NCI-H2227 (cell line): ENCODE results near the gene DNAH8.

Experiments used
- DNase-seq: peaks from one replicate; lab custom pipeline; 2025; ENCODE audit not compliant: unreplicated experiment; lab: John Stamatoyannopoulos, UW

The DNAH8 gene

DNA sequence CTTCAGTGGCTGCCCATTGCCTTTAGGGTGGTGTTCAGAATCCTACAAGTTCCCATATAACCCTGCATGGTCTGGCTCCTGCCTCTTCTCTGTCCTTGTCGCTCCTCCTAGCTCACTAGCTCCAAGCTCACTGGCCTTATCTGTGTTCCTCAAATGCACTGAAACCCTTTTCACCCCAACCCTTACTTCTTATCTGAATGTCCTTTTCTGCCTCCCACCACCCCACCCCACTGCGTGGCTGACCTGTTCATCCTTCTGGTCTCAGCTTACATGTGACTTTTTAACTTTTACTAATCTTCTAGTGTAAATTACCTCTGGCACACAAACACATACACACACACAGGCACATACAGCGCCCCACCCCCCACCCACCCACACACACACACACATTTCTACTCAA lies 292.5 kb downstream of the DNAH8 start:
- no peak for DNase-seq

GRCh38 chr6:39008737-39009136 lies 293.6 kb downstream of the DNAH8 start:
- no peak for DNase-seq

GRCh38 chr6:39009476-39009875 lies 294.4 kb downstream of the DNAH8 start:
- no peak for DNase-seq

- no peak for DNase-seq
Measured at GRCh38 chr6:39016839-39017546, 301.9 kb downstream of the DNAH8 start.

DNA sequence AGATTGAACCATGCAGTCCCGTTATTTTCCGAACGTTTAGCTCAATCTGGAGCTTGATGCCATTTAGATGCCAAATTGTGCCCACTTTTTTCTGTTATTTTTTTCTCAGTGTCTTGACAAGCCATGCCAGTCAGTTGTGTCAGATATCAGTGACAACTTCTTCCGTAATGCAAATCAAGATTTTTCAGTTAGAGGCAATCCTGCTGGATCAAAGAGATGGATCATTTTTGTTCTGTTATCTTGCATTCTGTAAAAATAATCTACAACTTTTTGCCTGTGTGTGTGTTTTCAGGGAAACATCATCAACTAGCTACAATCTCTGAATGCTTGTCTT lies 302.4 kb downstream of the DNAH8 start:
- no peak for DNase-seq

DNA sequence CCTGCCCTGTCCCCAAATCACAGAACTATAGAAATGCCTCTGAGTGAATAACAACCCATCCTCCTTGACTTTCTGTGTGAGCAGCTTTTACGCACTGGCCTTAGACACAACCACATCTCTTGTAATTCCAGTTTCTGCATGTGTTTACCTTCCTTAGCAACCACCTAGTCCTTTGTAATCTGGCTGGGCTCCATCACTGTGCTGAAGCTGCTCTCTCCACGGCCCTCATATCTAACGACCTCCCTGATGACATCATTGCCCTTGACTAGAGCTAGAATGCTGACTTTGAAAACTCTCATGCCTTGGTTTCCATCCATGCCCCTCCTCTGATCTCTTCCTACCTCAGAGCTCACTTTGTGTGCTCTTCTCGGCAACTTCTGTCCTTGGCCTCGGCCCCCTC lies 303.0 kb downstream of the DNAH8 start:
- DNase-seq, result no peak

- no peak for DNase-seq
Measured at GRCh38 chr6:39020136-39020535, 305.0 kb downstream of the DNAH8 start.

DNA sequence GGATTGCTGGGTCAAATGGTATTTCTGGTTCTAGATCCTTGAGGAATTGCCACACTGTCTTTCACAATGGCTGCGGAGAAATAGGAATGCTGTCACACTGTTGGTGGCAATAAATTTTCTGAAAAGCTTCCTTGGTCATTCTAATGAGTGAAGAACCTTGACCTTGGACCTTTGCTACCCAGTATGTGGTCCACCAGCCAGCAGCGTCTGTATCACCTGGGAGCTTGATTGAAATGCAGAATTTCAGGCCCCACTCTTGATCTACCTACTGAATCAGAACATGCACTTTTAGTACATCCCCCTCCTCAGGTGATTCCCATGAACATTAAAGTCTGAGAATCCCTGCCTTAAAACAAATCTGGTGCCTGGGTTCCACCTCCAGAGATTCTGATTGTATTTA lies 305.9 kb downstream of the DNAH8 start:
- DNase-seq, result no peak

GRCh38 chr6:39021779-39022178 lies 306.7 kb downstream of the DNAH8 start:
- no peak for DNase-seq

DNA sequence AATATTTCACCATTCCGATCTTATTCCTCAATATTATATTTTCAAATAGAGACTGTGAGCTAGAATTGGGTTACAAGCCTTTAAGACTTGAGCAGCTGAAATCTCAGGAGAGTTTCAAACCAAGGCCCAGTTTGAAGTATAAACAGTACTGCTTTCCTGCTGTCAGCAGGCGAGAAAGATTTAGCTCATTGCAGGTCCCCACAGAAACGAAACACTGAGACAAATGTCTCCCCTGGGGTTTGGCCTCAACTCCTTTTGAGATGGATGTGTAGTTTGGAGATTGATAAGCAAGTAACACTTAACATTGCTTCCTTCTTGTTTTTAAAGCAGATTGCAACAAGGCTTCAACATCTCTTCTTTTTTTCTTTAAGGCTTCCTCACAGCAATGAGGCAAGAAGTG lies 311.1 kb downstream of the DNAH8 start:
- DNase-seq, result no peak

GRCh38 chr6:39029156-39030011 lies 314.3 kb downstream of the DNAH8 start:
- no peak for DNase-seq

- no peak for DNase-seq
Measured at GRCh38 chr6:39035681-39036080, 320.6 kb downstream of the DNAH8 start.

DNA sequence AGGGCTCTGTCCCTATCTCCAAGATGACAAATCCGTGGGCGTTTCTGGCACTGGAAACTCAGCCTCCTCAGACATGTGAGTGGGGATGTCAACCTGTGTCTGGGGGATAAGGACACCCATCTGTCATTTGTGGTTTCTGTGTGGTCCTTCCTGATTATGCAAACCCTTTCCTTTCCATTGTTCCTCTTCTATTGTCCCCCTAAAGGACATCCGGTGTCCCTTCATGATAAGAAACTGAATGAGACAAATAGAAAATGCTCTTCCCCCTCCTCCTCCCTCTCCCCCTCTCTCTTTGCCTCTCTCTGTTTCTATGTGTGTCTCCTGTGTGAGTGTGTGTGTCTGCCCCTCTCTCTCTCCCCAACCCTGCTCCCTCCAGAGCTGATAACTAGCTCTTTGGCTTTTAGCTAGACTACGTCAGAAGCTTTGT lies 322.0 kb downstream of the DNAH8 start:
- no peak for DNase-seq

DNA sequence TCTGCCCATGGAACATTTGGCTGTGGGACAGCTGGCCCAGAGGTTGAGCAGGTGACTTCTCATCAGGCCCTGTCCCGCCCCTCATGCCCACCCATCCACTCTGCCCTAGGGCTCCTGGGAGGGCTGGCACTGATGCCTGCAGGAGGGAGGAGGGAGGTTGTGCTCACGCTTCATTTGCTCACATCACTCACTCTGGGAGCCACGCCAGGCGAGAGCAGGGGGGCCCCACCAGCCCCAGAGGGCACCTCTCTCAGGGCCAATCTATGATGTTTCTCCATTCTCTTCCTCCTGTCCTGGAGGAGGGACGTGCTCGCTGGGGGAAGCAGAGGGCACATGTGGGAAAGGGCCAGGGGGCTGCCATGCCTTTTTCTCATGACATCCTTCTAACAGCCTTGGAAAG lies 322.6 kb downstream of the DNAH8 start:
- no peak for DNase-seq

DNA sequence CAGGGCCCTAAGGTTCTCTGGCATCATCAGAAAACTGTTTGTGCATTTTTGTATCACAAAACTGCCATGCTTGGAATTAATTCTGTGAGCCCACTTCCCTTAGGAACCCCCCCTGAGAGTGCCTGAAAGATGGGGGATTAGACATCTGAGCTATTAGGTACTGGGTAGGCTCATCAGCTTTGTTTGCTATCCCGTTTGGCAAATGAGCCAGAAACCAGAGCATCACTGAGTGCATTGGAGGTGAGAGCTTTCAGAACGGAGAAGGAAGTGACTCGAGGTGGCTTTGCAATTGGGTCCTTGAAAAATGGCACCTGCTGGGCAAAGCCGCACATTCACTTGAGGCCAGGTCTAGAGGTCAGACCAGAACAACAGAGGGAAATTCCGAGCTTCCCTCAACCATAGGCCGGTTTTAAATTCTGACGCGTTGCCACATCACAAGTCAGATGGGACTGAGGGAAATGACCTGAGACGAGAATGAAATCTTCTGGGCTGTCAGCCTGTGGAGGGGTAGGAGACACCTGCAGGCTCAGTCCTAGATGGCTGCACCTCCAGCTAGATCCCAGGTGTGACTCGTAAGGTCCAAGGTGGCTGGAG lies 325.1 kb downstream of the DNAH8 start:
- DNase-seq, result no peak

DNA sequence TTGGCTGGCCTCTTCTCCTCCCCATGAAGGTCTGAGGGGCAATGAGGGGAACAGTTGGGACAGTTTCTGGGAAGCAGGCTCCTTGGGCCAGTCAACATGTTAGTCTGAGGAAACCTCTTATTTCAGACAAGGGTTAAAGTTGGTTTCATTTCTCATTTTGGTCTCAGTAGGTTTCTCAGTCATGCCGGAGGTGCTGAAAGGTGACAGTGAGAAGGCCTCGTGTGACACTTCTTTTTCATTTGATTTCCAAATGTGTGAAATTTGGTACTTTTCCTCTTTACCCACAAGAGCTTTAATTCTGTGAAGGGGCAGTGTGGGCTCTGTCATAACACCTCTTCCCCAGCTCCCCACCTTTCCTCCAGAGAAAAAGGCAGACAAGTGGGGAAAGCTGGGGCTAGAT lies 326.0 kb downstream of the DNAH8 start:
- no peak for DNase-seq

GRCh38 chr6:39043776-39044175 lies 328.7 kb downstream of the DNAH8 start:
- DNase-seq, result no peak

DNA sequence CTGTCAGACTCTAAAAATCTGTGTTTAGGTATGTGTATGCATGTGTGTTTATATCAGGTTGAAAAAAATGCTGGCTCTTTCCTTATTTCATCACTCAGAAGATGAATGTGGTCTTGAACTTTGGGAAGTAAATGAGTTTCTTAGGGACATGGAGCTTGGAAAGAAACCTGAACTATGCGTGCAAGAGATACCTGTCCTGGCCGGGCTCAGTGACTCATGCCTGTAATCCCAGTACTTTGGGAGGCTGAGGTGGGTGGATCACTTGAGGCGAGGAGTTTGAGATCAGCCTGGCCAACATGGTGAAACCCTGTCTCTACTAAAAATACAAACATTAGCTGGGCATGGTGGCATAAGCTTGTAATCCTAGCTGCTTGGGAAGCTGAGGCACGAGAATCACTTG lies 329.1 kb downstream of the DNAH8 start:
- DNase-seq, result no peak

DNA sequence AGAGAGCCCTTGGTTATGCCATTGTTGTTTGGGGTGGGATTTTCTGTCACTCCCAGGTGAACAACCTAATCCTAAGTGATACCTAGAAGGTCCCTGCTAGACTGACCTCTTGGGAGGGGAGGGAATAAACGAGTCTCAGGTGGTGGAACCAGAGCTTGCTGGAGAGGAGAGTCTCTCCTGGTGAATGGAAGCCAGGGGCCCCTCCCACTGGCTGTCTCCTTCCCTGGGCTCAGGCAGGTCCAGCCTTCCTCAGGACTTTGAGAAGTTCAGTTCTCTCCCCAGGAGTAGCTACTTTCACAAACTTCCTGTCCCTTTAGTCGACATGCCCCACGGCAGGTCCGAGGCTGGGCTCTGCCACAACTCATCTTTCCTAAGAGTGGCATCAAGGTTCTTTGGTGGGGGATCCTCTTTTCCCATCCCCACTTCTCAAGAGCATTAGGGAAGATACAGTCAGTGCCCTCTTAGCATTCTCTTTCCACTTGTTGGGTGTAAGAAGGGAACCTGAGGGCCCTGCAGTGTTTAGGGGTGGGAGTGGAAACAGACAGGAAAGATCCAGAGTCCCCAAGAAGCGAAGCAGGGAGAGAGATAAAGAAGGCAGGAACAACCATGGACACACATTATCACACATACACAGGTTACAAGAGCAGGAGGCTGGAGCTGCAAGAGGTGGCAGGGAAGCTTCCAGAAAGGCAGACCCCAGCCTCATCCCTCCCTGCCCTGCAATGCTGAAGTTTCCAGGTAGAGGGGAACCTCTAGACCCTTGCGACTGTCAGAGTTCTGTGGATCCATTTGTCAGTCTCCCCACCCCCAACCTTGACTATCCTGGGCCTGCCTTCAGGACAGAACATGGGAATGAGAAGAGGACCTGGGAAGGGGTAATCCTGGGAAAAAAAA lies 332.6 kb downstream of the DNAH8 start:
- DNase-seq, result no peak

DNA sequence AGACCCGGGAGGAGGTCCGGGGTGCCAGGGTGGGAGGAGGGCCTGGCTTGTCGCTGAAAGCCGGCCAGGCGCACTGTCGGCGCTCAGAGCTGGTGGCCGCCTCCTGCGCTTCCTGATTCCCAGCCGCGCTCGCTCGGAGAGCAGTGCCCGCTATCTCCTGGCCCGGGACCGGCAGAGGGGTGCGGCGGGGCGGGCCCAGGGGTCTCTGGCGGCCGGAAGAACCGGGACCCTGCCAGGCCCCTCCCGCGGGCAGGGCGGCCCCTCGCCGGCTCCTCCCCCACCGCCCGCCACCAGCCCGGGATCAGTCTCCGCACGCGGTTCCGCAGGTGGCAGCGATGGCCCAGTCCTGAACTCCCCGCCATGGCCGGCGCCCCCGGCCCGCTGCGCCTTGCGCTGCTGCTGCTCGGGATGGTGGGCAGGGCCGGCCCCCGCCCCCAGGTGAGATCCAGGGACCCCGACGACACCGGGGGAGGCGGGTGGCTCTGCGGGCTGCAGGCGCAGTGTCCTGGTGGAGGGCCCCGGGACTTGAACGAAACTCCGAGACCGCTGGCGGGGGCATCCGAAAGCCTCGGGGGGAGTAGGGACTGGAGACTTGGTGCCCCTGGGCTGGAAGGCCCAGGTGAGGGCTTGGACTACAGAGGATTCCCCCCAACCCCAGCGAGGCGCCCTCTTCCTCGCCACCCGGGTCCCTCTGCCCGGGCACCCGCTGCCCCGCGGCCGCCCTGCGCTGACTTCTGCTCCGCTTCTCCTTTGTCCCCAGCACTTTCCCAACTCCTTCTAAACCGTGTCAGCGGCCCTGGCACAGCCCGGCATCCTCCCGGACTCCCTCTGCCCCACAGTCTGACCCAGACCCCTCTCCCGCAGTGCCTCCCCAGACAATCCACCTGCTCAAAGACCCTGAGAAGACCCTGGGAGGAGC lies 333.6 kb downstream of the DNAH8 start, which contains the start of gene GLP1R:
Gene GLP1R (plus strand): TSS at position 301 of the 919 bp plus-strand sequence. CDS start 60 bp downstream, at position 361.
- DNase-seq, result peak; percentile 23
